Body of pancreas (tissue), 4 donors: Measurements from ENCODE around the gene ABL1. TPM values are rescaled to one million over a fixed set of nuclear protein-coding genes. Genes with fewer than 3 reads are reported as not detected.
"Not testable (repeated sequence)": the region's sequence is repeated elsewhere in the genome, so short reads cannot be mapped to it uniquely, and the experiment has no call there.

Source experiments
- ATAC-seq: fragments of 150-250 bp; one replicate; pipeline ENCODE4 v1.9.1; 2016
- DNase-seq, 4 donors: peaks; one replicate each; pipeline ENCODE4 v3.0.0-alpha.2; 2019
- H3K27ac ChIP-seq, 4 donors: fragments of 200-600 bp; sonication (generic); 1 replicate in 3 of 4; 2 replicates in 1 of 4; pipeline versions ENCODE4 v1.5.1 to v1.6.1; 2016 to 2019; ENCODE audit warnings: mild to moderate bottlenecking in 1 of 4, mixed read lengths in 1 of 4, moderate library complexity in 1 of 4
- H3K27me3 ChIP-seq, 2 donors: fragments of 200-600 bp; sonication (generic); one replicate each; pipeline ENCODE4 v1.6.0; 2016; ENCODE audit warnings: mild to moderate bottlenecking in 1 of 2
- H3K36me3 ChIP-seq, 2 donors: fragments of 200-600 bp; sonication (generic); replicated peaks in 1 of 2; 2 replicates each; pipeline ENCODE4 v1.5.1; 2016; ENCODE audit warnings: low read depth in 2 of 2; ENCODE audit not compliant: insufficient read depth in 1 of 2
- H3K4me1 ChIP-seq: fragments of 200-600 bp; sonication (generic); one replicate; pipeline ENCODE4 v1.6.0; 2016
- H3K4me3 ChIP-seq, 2 donors: fragments of 200-600 bp; sonication (generic); 1 replicate in 1 of 2; 2 replicates in 1 of 2; pipeline ENCODE4 v1.5.1; 2016 to 2019
- H3K9me3 ChIP-seq, 3 donors: fragments of 200-600 bp; sonication (generic); 1 replicate in 2 of 3; 2 replicates in 1 of 3; pipeline ENCODE4 v1.5.1; 2016
- CTCF ChIP-seq, 7 experiments: fragments of 450-650 bp in 4 of 7; fragments of 200-600 bp in 3 of 7; sonication (generic) in 3 of 7; IDR thresholded peaks; one replicate each; pipeline ENCODE4 v1.5.1; 2016 to 2019; ENCODE audit warnings: antibody characterized with exemption in 7 of 7
- POLR2A ChIP-seq, 3 donors: fragments of 450-650 bp; IDR thresholded peaks; one replicate each; pipeline ENCODE4 v1.6.1; 2016; ENCODE audit warnings: antibody characterized with exemption in 3 of 3, mild to moderate bottlenecking in 2 of 3
- WGBS, 2 donors: methylation state at CpG; one replicate each; pipeline ENCODE4 v1.1.5; 2017; 5-methylcytosine and 5-hydroxymethylcytosine counted together
- intact Hi-C: fragments of 100-400 bp; cut with DNase I; formaldehyde crosslinking; loops from one replicate; pipeline ENCODE4 v1.15.1; 2023
- total RNA-seq, 2 donors: library from RNA; depleted of rRNA; stranded (reverse); fragments of >200 nt; gene quantifications; one replicate each; pipeline ENCODE4 v1.1.0, GENCODE V29; 2016

Gene ABL1
- total RNA-seq, 2 donors from 2014 or later = 23.3 to 29.0 TPM

- Histone ChIP-seq H3K27ac (peak overlapping the region; percentile 1 to 78 (median 70)), H3K27me3 (no peaks in the 10 kb centered on the region), H3K36me3 (no peaks in the 10 kb centered on the region), H3K9me3 (no peaks in the 10 kb centered on the region), H3K4me3 (no peak overlapping the region), H3K4me1 (peaks cover 44% of the 10 kb centered on the region)
- WGBS, 2 donors = 64 to 74% methylated on average over 11 to 13 of the region's 13 CpGs
- intact Hi-C loops = no loop called here
- DNase-seq (peak in 3 of 4 donors; percentile 43 to 66 (median 51)), ATAC-seq (peak; percentile 64)
- TF ChIP-seq POLR2A (IDR thresholded peaks at IDR 0.05) (no peak), CTCF (IDR thresholded peaks at IDR 0.05) (no peak)
Observed at GRCh38 chr9:130847306-130848217, 12.5 kb downstream of the ABL1 start.

- ATAC-seq, H3K9me3 ChIP-seq, H3K27me3 ChIP-seq, DNase-seq, H3K4me3 ChIP-seq, intact Hi-C loops, H3K36me3 ChIP-seq: not testable (repeated sequence)
- H3K27ac ChIP-seq = peak overlapping the region in 2 of 4 donors; percentile 41 to 78
- WGBS, 2 donors = 93 to 96% methylated on average over 8 of the region's 8 CpGs
- peaks cover 42% of the 10 kb centered on the region for H3K4me1 ChIP-seq
Observed at GRCh38 chr9:130848514-130848913, 13.5 kb downstream of the ABL1 start.

GRCh38 chr9:130849356-130849755 is 14.3 kb downstream of the ABL1 start:
- no peak overlapping the region for H3K4me3 ChIP-seq
- TF ChIP-seq CTCF (IDR thresholded peaks at IDR 0.05) (no peak), POLR2A (IDR thresholded peaks at IDR 0.05) (no peak)
- H3K27me3 ChIP-seq = no peaks in the 10 kb centered on the region
- intact Hi-C loops = no loop called here
- peaks cover 34% of the 10 kb centered on the region for H3K4me1 ChIP-seq
- 85 to 91% methylated on average over 9 of the region's 9 CpGs for WGBS, 2 donors
- H3K27ac ChIP-seq = no peak overlapping the region
- H3K36me3 ChIP-seq = peaks cover under 1% of the 10 kb centered on the region in 2 donors
- H3K9me3 ChIP-seq = no peaks in the 10 kb centered on the region
- DNase-seq (no peak), ATAC-seq (no peak)

GRCh38 chr9:130852801-130853200 is 17.7 kb downstream of the ABL1 start:
- H3K4me3 ChIP-seq = no peak overlapping the region
- peaks cover 8% of the 10 kb centered on the region for H3K4me1 ChIP-seq
- H3K36me3 ChIP-seq = peaks cover 6 to 14% of the 10 kb centered on the region in 2 donors
- H3K9me3 ChIP-seq = no peaks in the 10 kb centered on the region
- no peak overlapping the region for H3K27ac ChIP-seq
- DNase-seq (no peak), ATAC-seq (no peak)
- intact Hi-C loops = no loop called here
- H3K27me3 ChIP-seq = no peaks in the 10 kb centered on the region
- TF ChIP-seq CTCF (IDR thresholded peaks at IDR 0.05) (no peak), POLR2A (IDR thresholded peaks at IDR 0.05) (no peak)
- 88 to 90% methylated on average over 7 of the region's 7 CpGs for WGBS, 2 donors

- Histone ChIP-seq H3K27ac (no peak overlapping the region), H3K9me3 (no peaks in the 10 kb centered on the region), H3K36me3 (peaks cover 6 to 14% of the 10 kb centered on the region in 2 donors), H3K4me1 (no peaks in the 10 kb centered on the region), H3K27me3 (no peaks in the 10 kb centered on the region), H3K4me3 (no peak overlapping the region)
- intact Hi-C loops = no loop called here
- DNase-seq (no peak), ATAC-seq (no peak)
- TF ChIP-seq CTCF (IDR thresholded peaks at IDR 0.05) (no peak), POLR2A (IDR thresholded peaks at IDR 0.05) (no peak)
- 83 to 88% methylated on average over 8 of the region's 8 CpGs for WGBS, 2 donors
Observed at GRCh38 chr9:130854092-130854491, 19.0 kb downstream of the ABL1 start.
